Caco-2 (cell line): ENCODE results near the gene NOL11. TPM values are rescaled to one million over a fixed set of nuclear protein-coding genes. Genes with fewer than 3 reads are reported as not detected.
A peak's percentile ranks its signal among the peaks of the same experiment; 100 is the strongest.

Experiments used
- BruUV-seq: library from RNA; stranded (reverse); fragments of 400-500 nt; replicated peaks from 2 replicates; lab custom pipeline; 2021; lab: Mats Ljungman, UMichigan
- CTCF ChIA-PET: fragments of 300-600 bp; sonication (Branson Sonifier 250); formaldehyde crosslinking; loops from one replicate; lab custom pipeline; 2022; ENCODE audit warnings: antibody characterized with exemption; lab: Charles Lee
- POLR2A ChIA-PET: fragments of 300-600 bp; sonication (Branson Sonifier 250); formaldehyde crosslinking; loops from one replicate; lab custom pipeline; 2022; ENCODE audit warnings: antibody characterized with exemption; lab: Charles Lee
- DNase-seq, 2 experiments: peaks; one replicate each; pipeline versions ENCODE4 v3.0.0 to v3.0.0-alpha.2; 2020 to 2022
- H3K27me3 ChIP-seq: replicated peaks from 2 replicates; pipeline ENCODE4 v1.6.0; 2011; ENCODE audit warnings: low read length; ENCODE audit not compliant: control insufficient read depth, insufficient read depth
- H3K36me3 ChIP-seq: 2 replicates; pipeline ENCODE4 v1.5.1; 2011; ENCODE audit warnings: low read length; ENCODE audit not compliant: control insufficient read depth, insufficient read depth
- H3K4me1 ChIP-seq: fragments of 250-450 bp; sonication (Bioruptor Pico); 2 replicates; pipeline ENCODE4 v1.5.1; 2020; ENCODE audit warnings: mild to moderate bottlenecking
- H3K4me3 ChIP-seq: 2 replicates; pipeline ENCODE4 v1.5.1; 2011; ENCODE audit warnings: low read depth, mild to moderate bottlenecking, control low read depth, low read length
- H3K9me3 ChIP-seq: fragments of 250-450 bp; sonication (Bioruptor Pico); 2 replicates; pipeline ENCODE4 v1.5.1; 2020; ENCODE audit warnings: mild to moderate bottlenecking, moderate library complexity
- H3K27ac Mint-ChIP-seq: one replicate; pipeline ENCODE4 v1.8.0; 2022; ENCODE audit warnings: mixed read lengths; ENCODE audit not compliant: unreplicated experiment
- H3K27me3 Mint-ChIP-seq: one replicate; pipeline ENCODE4 v1.8.0; 2022; ENCODE audit warnings: mixed read lengths; ENCODE audit not compliant: insufficient read depth, unreplicated experiment
- H3K36me3 Mint-ChIP-seq: one replicate; pipeline ENCODE4 v1.8.0; 2022; ENCODE audit warnings: mild to moderate bottlenecking, mixed read lengths; ENCODE audit not compliant: insufficient read depth, unreplicated experiment
- H3K4me1 Mint-ChIP-seq: one replicate; pipeline ENCODE4 v1.8.0; 2022; ENCODE audit warnings: low read depth, mixed read lengths; ENCODE audit not compliant: unreplicated experiment
- H3K4me3 Mint-ChIP-seq: one replicate; pipeline ENCODE4 v1.8.0; 2022; ENCODE audit warnings: mild to moderate bottlenecking, moderate library complexity, mixed read lengths; ENCODE audit not compliant: unreplicated experiment
- H3K9me3 Mint-ChIP-seq: one replicate; pipeline ENCODE4 v1.8.0; 2022; ENCODE audit warnings: mixed read lengths; ENCODE audit not compliant: unreplicated experiment
- CTCF ChIP-seq, 2 experiments: fragments of 200-600 bp in 1 of 2; IDR thresholded peaks; 1 replicate in 1 of 2; 2 replicates in 1 of 2; pipeline versions ENCODE4 v1.5.1 to v1.8.0; 2011 to 2022; ENCODE audit warnings: antibody characterized with exemption in 1 of 2, control low read depth in 1 of 2, inconsistent platforms in 1 of 2, low read depth in 1 of 2, low read length in 1 of 2, mild to moderate bottlenecking in 1 of 2, moderate library complexity in 1 of 2; ENCODE audit not compliant: insufficient read depth in 1 of 2, severe bottlenecking in 1 of 2, unreplicated experiment in 1 of 2
- intact Hi-C: fragments of 100-400 bp; cut with micrococcal nuclease; formaldehyde crosslinking; loops from one replicate; pipeline ENCODE4 v1.10.0; 2022; ENCODE audit not compliant: unreplicated experiment
- total RNA-seq: library from RNA; stranded (reverse); gene quantifications from 2 replicates; pipeline ENCODE4 v1.2.3, GENCODE V29; 2022

NOL11 gene
- total RNA-seq, 1 experiment from 2014 or later: 73.6 TPM

- ChIA-PET POLR2A (interaction anchor here (0.6 kb wide), 1 partner anchor 278 kb away, joined by 10 read pairs; no protein-coding TSS in a partner anchor), CTCF (no interaction called here)
- Histone ChIP-seq H3K27me3 (no peaks in the 10 kb centered on the region), H3K36me3 (no peaks in the 10 kb centered on the region), H3K9me3 (no peaks in the 10 kb centered on the region), H3K4me1 (no peaks in the 10 kb centered on the region), H3K4me3 (no peak overlapping the region)
- Mint-ChIP-seq H3K9me3 (no peaks in the 10 kb centered on the region), H3K36me3 (no peaks in the 10 kb centered on the region), H3K27ac (no peak overlapping the region), H3K4me1 (no peaks in the 10 kb centered on the region), H3K27me3 (no peaks in the 10 kb centered on the region), H3K4me3 (no peak overlapping the region)
- DNase-seq: no peak
- no peak for TF ChIP-seq CTCF (IDR thresholded peaks at IDR 0.05; ENCODE audit: insufficient read depth in 1 of 2, low read depth in 1 of 2, low read length in 1 of 2, severe bottlenecking in 1 of 2, unreplicated experiment in 1 of 2)
- intact Hi-C loops: no loop called here
- no TSS peak for BruUV-seq
These were observed 31.5 kb upstream of the NOL11 start for GRCh38 chr17:67686241-67686640.

GRCh38 chr17:67687511-67687910, 30.2 kb upstream of the NOL11 start:
- H3K9me3 Mint-ChIP-seq: no peaks in the 10 kb centered on the region
- H3K4me1 Mint-ChIP-seq: no peaks in the 10 kb centered on the region
- H3K27ac Mint-ChIP-seq: no peak overlapping the region
- no peaks in the 10 kb centered on the region for H3K9me3 ChIP-seq
- no TSS peak for BruUV-seq
- H3K27me3 ChIP-seq: no peaks in the 10 kb centered on the region
- H3K27me3 Mint-ChIP-seq: no peaks in the 10 kb centered on the region
- TF ChIP-seq CTCF (IDR thresholded peaks at IDR 0.05; ENCODE audit: insufficient read depth in 1 of 2, low read depth in 1 of 2, low read length in 1 of 2, severe bottlenecking in 1 of 2, unreplicated experiment in 1 of 2): no peak
- intact Hi-C loops: no loop called here
- no peaks in the 10 kb centered on the region for H3K36me3 Mint-ChIP-seq
- H3K4me3 ChIP-seq: no peak overlapping the region
- ChIA-PET POLR2A (no interaction called here), CTCF (no interaction called here)
- no peaks in the 10 kb centered on the region for H3K36me3 ChIP-seq
- DNase-seq: no peak
- H3K4me1 ChIP-seq: no peaks in the 10 kb centered on the region
- H3K4me3 Mint-ChIP-seq: no peak overlapping the region

GRCh38 chr17:67689534-67690177, 28.1 kb upstream of the NOL11 start:
- Mint-ChIP-seq H3K4me1 (no peaks in the 10 kb centered on the region), H3K27ac (no peak overlapping the region), H3K27me3 (peaks cover 2% of the 10 kb centered on the region), H3K4me3 (no peak overlapping the region), H3K9me3 (no peaks in the 10 kb centered on the region), H3K36me3 (no peaks in the 10 kb centered on the region)
- no TSS peak for BruUV-seq
- Histone ChIP-seq H3K27me3 (no peaks in the 10 kb centered on the region), H3K4me3 (no peak overlapping the region), H3K36me3 (no peaks in the 10 kb centered on the region), H3K4me1 (no peaks in the 10 kb centered on the region), H3K9me3 (no peaks in the 10 kb centered on the region)
- intact Hi-C loops: loop anchor here (1.0 kb wide), 3 partner anchors 114 to 315 kb away; no protein-coding TSS in a partner anchor
- ChIA-PET POLR2A (no interaction called here), CTCF (no interaction called here)
- DNase-seq: peak in 1 of 2 experiments; percentile 68
- peak; percentile 67 to 76 for TF ChIP-seq CTCF (IDR thresholded peaks at IDR 0.05; ENCODE audit: insufficient read depth in 1 of 2, low read depth in 1 of 2, low read length in 1 of 2, severe bottlenecking in 1 of 2, unreplicated experiment in 1 of 2)
